ENCODE data around the gene TM9SF4. TPM values are rescaled to one million over a fixed set of nuclear protein-coding genes. Genes with fewer than 3 reads are reported as not detected.
"Not testable (repeated sequence)": the region's sequence is repeated elsewhere in the genome, so short reads cannot be mapped to it uniquely, and the experiment has no call there.

TM9SF4 gene
- polyA plus RNA-seq, 1 donor (not counting 4 experiments of a cell fraction or from before 2014, with no cell fraction given) = 49.4 TPM

GRCh38 chr20:32167552-32167951 is 58.0 kb downstream of the TM9SF4 start:
- no peak for DNase-seq (ENCODE audit: low read depth, low spot score)
- no peak for TF ChIP-seq EZH2 (IDR thresholded peaks at IDR 0.05; ENCODE audit: low read length)
- no peak for TF ChIP-seq CTCF (optimal IDR thresholded peaks at IDR 0.05 in 1 of 3, IDR thresholded peaks at IDR 0.05 in 1 of 3, conservative IDR thresholded peaks at IDR 0.05 in 1 of 3; ENCODE audit: extremely low read depth in 1 of 3, insufficient read depth in 2 of 3, low read length in 3 of 3)
- Histone ChIP-seq H4K20me1 (ENCODE audit: control insufficient read depth, extremely low read depth, insufficient read depth, low read length) (no peaks in the 10 kb centered on the region), H3K27ac (ENCODE audit: control insufficient read depth, insufficient read depth, low read length) (no peak overlapping the region), H3K36me3 (ENCODE audit: control insufficient read depth in 2 of 2, extremely low read depth in 1 of 2, insufficient read depth in 2 of 2, low read length in 2 of 2) (peaks cover 16 to 19% of the 10 kb centered on the region in 2 experiments), H3K4me2 (ENCODE audit: control insufficient read depth, extremely low read depth, insufficient read depth, low read depth, low read length) (no peak overlapping the region), H3K27me3 (ENCODE audit: control insufficient read depth, extremely low read depth, insufficient read depth, low read length) (no peaks in the 10 kb centered on the region), H2AFZ (ENCODE audit: control insufficient read depth, low read length) (no peak overlapping the region), H3K79me2 (ENCODE audit: control insufficient read depth, insufficient read depth, low read length) (no peaks in the 10 kb centered on the region), H3K9me3 (ENCODE audit: control insufficient read depth, low read depth, low read length) (no peaks in the 10 kb centered on the region), H3K4me1 (ENCODE audit: control insufficient read depth, extremely low read depth, insufficient read depth, low read length) (no peaks in the 10 kb centered on the region), H3K9me1 (ENCODE audit: control insufficient read depth, extremely low read depth, insufficient read depth, low read length) (no peaks in the 10 kb centered on the region), H3K9ac (ENCODE audit: control insufficient read depth, extremely low read depth, insufficient read depth, low read length) (no peak overlapping the region), H3K4me3 (ENCODE audit: control insufficient read depth in 2 of 3, extremely low read depth in 1 of 3, insufficient read depth in 2 of 3, low read depth in 1 of 3, low read length in 3 of 3) (no peak overlapping the region)
- dilution Hi-C loops (cut with MboI; ENCODE audit: extremely low pct_ligation_motif_present, low sequenced_read_pairs) = no loop called here
- FAIRE-seq = no peak

GRCh38 chr20:32168184-32168910 is 58.8 kb downstream of the TM9SF4 start:
- no peaks in the 10 kb centered on the region for H3K27me3 ChIP-seq (ENCODE audit: control insufficient read depth, extremely low read depth, insufficient read depth, low read length)
- FAIRE-seq = no peak
- peaks cover 16 to 19% of the 10 kb centered on the region in 2 experiments for H3K36me3 ChIP-seq (ENCODE audit: control insufficient read depth in 2 of 2, extremely low read depth in 1 of 2, insufficient read depth in 2 of 2, low read length in 2 of 2)
- H3K27ac ChIP-seq (ENCODE audit: control insufficient read depth, insufficient read depth, low read length) = no peak overlapping the region
- no peaks in the 10 kb centered on the region for H3K9me1 ChIP-seq (ENCODE audit: control insufficient read depth, extremely low read depth, insufficient read depth, low read length)
- H3K4me2 ChIP-seq (ENCODE audit: control insufficient read depth, extremely low read depth, insufficient read depth, low read depth, low read length) = no peak overlapping the region
- no peaks in the 10 kb centered on the region for H3K9me3 ChIP-seq (ENCODE audit: control insufficient read depth, low read depth, low read length)
- no peak overlapping the region for H3K9ac ChIP-seq (ENCODE audit: control insufficient read depth, extremely low read depth, insufficient read depth, low read length)
- no peaks in the 10 kb centered on the region for H3K4me1 ChIP-seq (ENCODE audit: control insufficient read depth, extremely low read depth, insufficient read depth, low read length)
- H2AFZ ChIP-seq (ENCODE audit: control insufficient read depth, low read length) = no peak overlapping the region
- TF ChIP-seq EZH2 (IDR thresholded peaks at IDR 0.05; ENCODE audit: low read length) (no peak), CTCF (optimal IDR thresholded peaks at IDR 0.05 in 1 of 3, IDR thresholded peaks at IDR 0.05 in 1 of 3, conservative IDR thresholded peaks at IDR 0.05 in 1 of 3; ENCODE audit: extremely low read depth in 1 of 3, insufficient read depth in 2 of 3, low read length in 3 of 3) (no peak)
- no peaks in the 10 kb centered on the region for H4K20me1 ChIP-seq (ENCODE audit: control insufficient read depth, extremely low read depth, insufficient read depth, low read length)
- no peaks in the 10 kb centered on the region for H3K79me2 ChIP-seq (ENCODE audit: control insufficient read depth, insufficient read depth, low read length)
- H3K4me3 ChIP-seq (ENCODE audit: control insufficient read depth in 2 of 3, extremely low read depth in 1 of 3, insufficient read depth in 2 of 3, low read depth in 1 of 3, low read length in 3 of 3) = no peak overlapping the region
- no peak for DNase-seq (ENCODE audit: low read depth, low spot score)
- dilution Hi-C loops (cut with MboI; ENCODE audit: extremely low pct_ligation_motif_present, low sequenced_read_pairs) = no loop called here

GRCh38 chr20:32177696-32178095 is 68.2 kb downstream of the TM9SF4 start:
- H4K20me1 ChIP-seq (ENCODE audit: control insufficient read depth, extremely low read depth, insufficient read depth, low read length); DNase-seq (ENCODE audit: low read depth, low spot score); H3K4me3 ChIP-seq (ENCODE audit: control insufficient read depth in 2 of 3, extremely low read depth in 1 of 3, insufficient read depth in 2 of 3, low read depth in 1 of 3, low read length in 3 of 3); H3K4me1 ChIP-seq (ENCODE audit: control insufficient read depth, extremely low read depth, insufficient read depth, low read length); H3K36me3 ChIP-seq (ENCODE audit: control insufficient read depth in 2 of 2, extremely low read depth in 1 of 2, insufficient read depth in 2 of 2, low read length in 2 of 2); H3K9me1 ChIP-seq (ENCODE audit: control insufficient read depth, extremely low read depth, insufficient read depth, low read length); H3K4me2 ChIP-seq (ENCODE audit: control insufficient read depth, extremely low read depth, insufficient read depth, low read depth, low read length); H3K27ac ChIP-seq (ENCODE audit: control insufficient read depth, insufficient read depth, low read length); dilution Hi-C loops (cut with MboI; ENCODE audit: extremely low pct_ligation_motif_present, low sequenced_read_pairs); H3K79me2 ChIP-seq (ENCODE audit: control insufficient read depth, insufficient read depth, low read length); H3K9me3 ChIP-seq (ENCODE audit: control insufficient read depth, low read depth, low read length); H2AFZ ChIP-seq (ENCODE audit: control insufficient read depth, low read length); H3K9ac ChIP-seq (ENCODE audit: control insufficient read depth, extremely low read depth, insufficient read depth, low read length); H3K27me3 ChIP-seq (ENCODE audit: control insufficient read depth, extremely low read depth, insufficient read depth, low read length); FAIRE-seq: not testable (repeated sequence)

All from keratinocyte (primary cell).